Activated CD8-positive, alpha-beta memory T cell treated with anti-CD3 and anti-CD28 coated beads, Interleukin-2, amount 50 U/mL, for 1 hour (primary cell): ENCODE results near the gene RBP5.

Source experiments
- DNase-seq: peaks from one replicate; pipeline ENCODE4 v3.0.0-alpha.2; 2020; ENCODE audit errors: extremely low read depth

The RBP5 gene

GRCh38 chr12:7128681-7129286 is at the start of gene RBP5:
Gene RBP5, minus strand, starts transcription at chr12:7128889. Its CDS starts 114 bp downstream, at chr12:7128775.
- DNase-seq, result no peak

- no peak for DNase-seq
These were observed 49.8 kb upstream of the RBP5 start for GRCh38 chr12:7178481-7178880.

GRCh38 chr12:7176595-7176994 is 47.9 kb upstream of the RBP5 start:
- DNase-seq, result no peak

- DNase-seq, result no peak
These were observed 46.8 kb upstream of the RBP5 start for GRCh38 chr12:7175493-7175892.

- no peak for DNase-seq
These were observed 43.2 kb upstream of the RBP5 start for GRCh38 chr12:7171854-7172253.

- DNase-seq, result no peak
These were observed 41.3 kb upstream of the RBP5 start for GRCh38 chr12:7169951-7170350.

GRCh38 chr12:7162691-7163114 is 34.0 kb upstream of the RBP5 start:
- DNase-seq, result no peak

GRCh38 chr12:7161811-7162210 is 33.1 kb upstream of the RBP5 start:
- no peak for DNase-seq

- no peak for DNase-seq
These were observed 32.6 kb upstream of the RBP5 start for GRCh38 chr12:7161327-7161726.

GRCh38 chr12:7160183-7160582 is 31.5 kb upstream of the RBP5 start:
- no peak for DNase-seq

- no peak for DNase-seq
These were observed 30.3 kb upstream of the RBP5 start for GRCh38 chr12:7158781-7159609.

GRCh38 chr12:7157391-7157790 is 28.7 kb upstream of the RBP5 start:
- DNase-seq, result no peak

GRCh38 chr12:7156259-7157197 is 27.8 kb upstream of the RBP5 start:
- no peak for DNase-seq

GRCh38 chr12:7155471-7156034 is 26.9 kb upstream of the RBP5 start:
- DNase-seq, result no peak

GRCh38 chr12:7154901-7155470 is 26.3 kb upstream of the RBP5 start:
- no peak for DNase-seq

- DNase-seq, result no peak
These were observed 25.4 kb upstream of the RBP5 start for GRCh38 chr12:7154042-7154441.

- DNase-seq, result no peak
These were observed 24.1 kb upstream of the RBP5 start for GRCh38 chr12:7152818-7153217.

- DNase-seq, result no peak
These were observed 22.8 kb upstream of the RBP5 start for GRCh38 chr12:7151532-7151931.

GRCh38 chr12:7150841-7151240 is 22.2 kb upstream of the RBP5 start:
- DNase-seq, result no peak

GRCh38 chr12:7150356-7150755 is 21.7 kb upstream of the RBP5 start:
- no peak for DNase-seq

GRCh38 chr12:7146906-7147305 is 18.2 kb upstream of the RBP5 start:
- DNase-seq, result no peak

- no peak for DNase-seq
These were observed 17.5 kb upstream of the RBP5 start for GRCh38 chr12:7146228-7146627.
